HL-60 (cell line): Measurements from ENCODE around the gene TOR2A.

Experiments used
- DNase-seq, 2 experiments: peaks; one replicate each; pipeline ENCODE4 v3.0.0-alpha.2; 2010 to 2020; ENCODE audit warnings: low read depth in 1 of 2, low spot score in 1 of 2
- H3K27ac ChIP-seq: fragments of 250-450 bp; sonication (Bioruptor Pico); replicated peaks from 2 replicates; pipeline ENCODE4 v1.5.1; 2020; ENCODE audit warnings: mild to moderate bottlenecking, moderate library complexity
- H3K27me3 ChIP-seq: fragments of 250-450 bp; sonication (Bioruptor Pico); 2 replicates; pipeline ENCODE4 v1.5.1; 2021; ENCODE audit warnings: mild to moderate bottlenecking, moderate library complexity; ENCODE audit not compliant: insufficient read depth, poor library complexity, severe bottlenecking
- H3K4me3 ChIP-seq: replicated peaks from 2 replicates; pipeline ENCODE4 v1.5.1; 2011; ENCODE audit warnings: mild to moderate bottlenecking, control low read depth, low read length; ENCODE audit not compliant: insufficient read depth
- CTCF ChIP-seq: IDR thresholded peaks from one replicate; pipeline ENCODE4 v1.5.1; 2011; ENCODE audit warnings: low read length, control low read depth, inconsistent platforms; ENCODE audit not compliant: insufficient read depth
- GABPA ChIP-seq: IDR thresholded peaks from 2 replicates; pipeline ENCODE4 v1.6.1; 2012; ENCODE audit warnings: low read depth
- POLR2AphosphoS5 ChIP-seq: IDR thresholded peaks from 2 replicates; pipeline ENCODE4 v1.6.1; 2012; ENCODE audit warnings: low read depth
- REST ChIP-seq: IDR thresholded peaks from 2 replicates; pipeline ENCODE4 v1.6.1; 2012; ENCODE audit warnings: low read depth; ENCODE audit not compliant: insufficient replicate concordance
- SPI1 ChIP-seq: IDR thresholded peaks from 2 replicates; pipeline ENCODE4 v1.6.1; 2012; ENCODE audit warnings: low read depth, mild to moderate bottlenecking, borderline replicate concordance

The TOR2A gene

GRCh38 chr9:127732444-127732843, 2.6 kb downstream of the TOR2A start:
- H3K4me3 ChIP-seq = no peak overlapping the region
- H3K27me3 ChIP-seq = no peaks in the 10 kb centered on the region
- no peak overlapping the region for H3K27ac ChIP-seq
- DNase-seq = no peak
- no peak for TF ChIP-seq GABPA
- no peak for TF ChIP-seq SPI1
- TF ChIP-seq REST = no peak
- no peak for TF ChIP-seq POLR2AphosphoS5
- no peak for TF ChIP-seq CTCF

GRCh38 chr9:127731938-127732337, 3.2 kb downstream of the TOR2A start:
- Histone ChIP-seq H3K27ac (no peak overlapping the region), H3K27me3 (no peaks in the 10 kb centered on the region), H3K4me3 (no peak overlapping the region)
- DNase-seq = no peak
- TF ChIP-seq CTCF = no peak
- TF ChIP-seq REST = no peak
- TF ChIP-seq GABPA = no peak
- no peak for TF ChIP-seq SPI1
- TF ChIP-seq POLR2AphosphoS5 = no peak

- no peaks in the 10 kb centered on the region for H3K27me3 ChIP-seq
- H3K27ac ChIP-seq = no peak overlapping the region
- DNase-seq = no peak
These were observed 4.2 kb downstream of the TOR2A start for GRCh38 chr9:127730799-127731410.

GRCh38 chr9:127730262-127730661, 4.8 kb downstream of the TOR2A start:
- Histone ChIP-seq H3K27ac (no peak overlapping the region), H3K4me3 (no peak overlapping the region), H3K27me3 (no peaks in the 10 kb centered on the region)
- no peak for DNase-seq
- TF ChIP-seq CTCF (no peak), SPI1 (no peak)

More at GRCh38 chr9:127730799-127731410, 4.2 kb downstream of the TOR2A start:
- no peak overlapping the region for H3K4me3 ChIP-seq
- TF ChIP-seq SPI1 = no peak
- TF ChIP-seq GABPA = no peak
